Activated gamma-delta T cell treated with anti-CD3 and anti-CD28 coated beads, Interleukin-2, amount 50 U/mL, for 16 hours (primary cell): ENCODE measurements around the gene TAF5L.
"Not testable (repeated sequence)": the region's sequence is repeated elsewhere in the genome, so short reads cannot be mapped to it uniquely, and the experiment has no call there.

ENCODE experiments used
- DNase-seq: peaks from one replicate; pipeline ENCODE4 v3.0.0-alpha.2; 2020; ENCODE audit warnings: low read depth

TAF5L gene

GRCh38 chr1:229603371-229604005 is 22.4 kb downstream of the TAF5L start:
- DNase-seq, result no peak

- DNase-seq, result no peak
Measured at GRCh38 chr1:229600229-229600628, 25.7 kb downstream of the TAF5L start.

- DNase-seq, result no peak
Measured at GRCh38 chr1:229599218-229599954, 26.5 kb downstream of the TAF5L start.

- DNase-seq, result no peak
Measured at GRCh38 chr1:229597877-229598276, 28.0 kb downstream of the TAF5L start.

- DNase-seq, result no peak
Measured at GRCh38 chr1:229596925-229597699, 28.8 kb downstream of the TAF5L start.

- not testable (repeated sequence) for DNase-seq
Measured at GRCh38 chr1:229595876-229596275, 30.0 kb downstream of the TAF5L start.

GRCh38 chr1:229594227-229595008 is 31.5 kb downstream of the TAF5L start:
- no peak for DNase-seq

GRCh38 chr1:229593800-229594199 is 32.1 kb downstream of the TAF5L start:
- DNase-seq, result no peak

- no peak for DNase-seq
Measured at GRCh38 chr1:229590119-229590518, 35.8 kb downstream of the TAF5L start.

- DNase-seq, result no peak
Measured at GRCh38 chr1:229585338-229585737, 40.6 kb downstream of the TAF5L start.

- DNase-seq, result no peak
Measured at GRCh38 chr1:229582715-229583114, 43.2 kb downstream of the TAF5L start.

GRCh38 chr1:229582011-229582694 is 43.8 kb downstream of the TAF5L start:
- DNase-seq, result no peak

GRCh38 chr1:229581485-229581884 is 44.4 kb downstream of the TAF5L start:
- no peak for DNase-seq

GRCh38 chr1:229579059-229579673 is 46.8 kb downstream of the TAF5L start:
- DNase-seq, result no peak

GRCh38 chr1:229578168-229579058 is 47.5 kb downstream of the TAF5L start:
- no peak for DNase-seq

- DNase-seq, result no peak
Measured at GRCh38 chr1:229574679-229575442, 51.1 kb downstream of the TAF5L start.

GRCh38 chr1:229572286-229572685 is 53.6 kb downstream of the TAF5L start:
- DNase-seq, result no peak

GRCh38 chr1:229570891-229571516 is 54.9 kb downstream of the TAF5L start:
- no peak for DNase-seq

GRCh38 chr1:229570305-229570704 is 55.6 kb downstream of the TAF5L start:
- no peak for DNase-seq
